OCI-LY1 (cell line): ENCODE data around the gene SUGP2.

Source experiments
- CTCF ChIP-seq: fragments of 200-600 bp; sonication (generic), shearing (Covaris generic); IDR thresholded peaks from 2 replicates; pipeline ENCODE4 v1.5.1; 2017; ENCODE audit warnings: mild to moderate bottlenecking, antibody characterized with exemption, low read length, moderate library complexity, mixed read lengths
- EZH2 ChIP-seq: fragments of 200-600 bp; sonication (generic), shearing (Covaris generic); IDR thresholded peaks from 2 replicates; pipeline ENCODE4 v1.8.0; 2017; ENCODE audit warnings: borderline replicate concordance, mixed run types, mild to moderate bottlenecking, antibody characterized with exemption, low read length, moderate library complexity, mixed read lengths

- TF ChIP-seq EZH2 (no peak), CTCF (no peak)
Observed at GRCh38 chr19:18946335-18946734, 87.0 kb downstream of the SUGP2 start.
